Suprapubic skin (tissue), 4 donors: ENCODE results near the gene IGSF8. TPM values are rescaled to one million over a fixed set of nuclear protein-coding genes. Genes with fewer than 3 reads are reported as not detected.

Experiments
- DNase-seq, 2 donors: peaks; one replicate each; pipeline ENCODE4 v3.0.0-alpha.2; 2019; ENCODE audit warnings: low spot score in 2 of 2
- H3K27ac ChIP-seq: fragments of 200-600 bp; sonication (generic); one replicate; pipeline ENCODE4 v1.5.1; 2019
- H3K27me3 ChIP-seq: fragments of 200-600 bp; sonication (generic); one replicate; pipeline ENCODE4 v1.5.1; 2019
- H3K36me3 ChIP-seq: fragments of 200-600 bp; sonication (generic); one replicate; pipeline ENCODE4 v1.5.1; 2019
- H3K4me1 ChIP-seq: fragments of 200-600 bp; sonication (generic); one replicate; pipeline ENCODE4 v1.5.1; 2019
- H3K4me3 ChIP-seq: fragments of 200-600 bp; sonication (generic); one replicate; pipeline ENCODE4 v1.5.1; 2019; ENCODE audit warnings: mild to moderate bottlenecking
- H3K9me3 ChIP-seq: fragments of 200-600 bp; sonication (generic); one replicate; pipeline ENCODE4 v1.5.1; 2019
- CTCF ChIP-seq, 2 donors: fragments of 200-600 bp in 1 of 2; fragments of 450-650 bp in 1 of 2; sonication (generic) in 1 of 2; IDR thresholded peaks; one replicate each; pipeline ENCODE4 v1.5.1; 2016 to 2019; ENCODE audit warnings: antibody characterized with exemption in 2 of 2, mild to moderate bottlenecking in 1 of 2, moderate library complexity in 1 of 2
- EP300 ChIP-seq: sonication (generic); formaldehyde crosslinking; IDR thresholded peaks from one replicate; pipeline ENCODE4 v1.6.1; 2017; ENCODE audit warnings: antibody characterized with exemption
- POLR2A ChIP-seq, 2 donors: fragments of 450-650 bp; IDR thresholded peaks; one replicate each; pipeline ENCODE4 v1.6.1; 2017; ENCODE audit warnings: antibody characterized with exemption in 2 of 2, mild to moderate bottlenecking in 2 of 2, moderate library complexity in 2 of 2
- POLR2AphosphoS5 ChIP-seq, 3 donors: sonication (generic); formaldehyde crosslinking; IDR thresholded peaks; one replicate each; pipeline ENCODE4 v1.6.1; 2017; ENCODE audit warnings: antibody characterized with exemption in 3 of 3
- WGBS: methylation state at CpG from one replicate; pipeline ENCODE4 v1.1.5; 2018; 5-methylcytosine and 5-hydroxymethylcytosine counted together
- total RNA-seq, 4 donors: library from RNA; depleted of rRNA; stranded (reverse); fragments of >200 nt; gene quantifications; one replicate each; pipeline ENCODE4 v1.1.0, GENCODE V29; 2016

Gene IGSF8
- 10 to 100 TPM; 44.1 to 90.5 (median 50.8) TPM for total RNA-seq

GRCh38 chr1:160097911-160098851 lies at the start of gene IGSF8:
IGSF8 (minus strand) TSS chr1:160098619; CDS start chr1:160098472, 147 bp downstream.
- Histone ChIP-seq H3K4me3 (peak within 1 kb of the TSS; percentile 79), H3K36me3 (peaks cover 17% of the 10 kb centered on the region), H3K4me1 (peaks cover 59% of the 10 kb centered on the region), H3K27ac (peak within 1 kb of the TSS; percentile 84), H3K27me3 (no peaks in the 10 kb centered on the region), H3K9me3 (no peaks in the 10 kb centered on the region)
- WGBS = 3% methylated on average over 21 of the region's 64 CpGs
- DNase-seq = peak; percentile 96 to 97
- TF ChIP-seq POLR2A (IDR thresholded peaks at IDR 0.05) (no peak), EP300 (no peak), CTCF (IDR thresholded peaks at IDR 0.05) (no peak), POLR2AphosphoS5 (IDR thresholded peaks at IDR 0.05) (no peak)

- DNase-seq = no peak
- no peaks in the 10 kb centered on the region for H3K36me3 ChIP-seq
- TF ChIP-seq POLR2A (IDR thresholded peaks at IDR 0.05) (no peak), CTCF (IDR thresholded peaks at IDR 0.05) (no peak), EP300 (no peak), POLR2AphosphoS5 (IDR thresholded peaks at IDR 0.05) (no peak)
- peaks cover 4% of the 10 kb centered on the region for H3K4me1 ChIP-seq
- H3K27me3 ChIP-seq = no peaks in the 10 kb centered on the region
- H3K27ac ChIP-seq = no peak overlapping the region
- 87% methylated on average over 3 of the region's 3 CpGs for WGBS
- H3K9me3 ChIP-seq = no peaks in the 10 kb centered on the region
- no peak overlapping the region for H3K4me3 ChIP-seq
Measured at GRCh38 chr1:160148121-160148520, 49.7 kb upstream of the IGSF8 start.

GRCh38 chr1:160146107-160146506 lies 47.7 kb upstream of the IGSF8 start:
- no peak overlapping the region for H3K4me3 ChIP-seq
- 93% methylated on average over 14 of the region's 14 CpGs for WGBS
- peak in 1 of 2 donors; percentile 0 for DNase-seq
- TF ChIP-seq CTCF (IDR thresholded peaks at IDR 0.05) (no peak), POLR2A (IDR thresholded peaks at IDR 0.05) (no peak), EP300 (no peak), POLR2AphosphoS5 (IDR thresholded peaks at IDR 0.05) (no peak)
- H3K27me3 ChIP-seq = no peaks in the 10 kb centered on the region
- H3K4me1 ChIP-seq = peaks cover 4% of the 10 kb centered on the region
- H3K9me3 ChIP-seq = no peaks in the 10 kb centered on the region
- no peaks in the 10 kb centered on the region for H3K36me3 ChIP-seq
- H3K27ac ChIP-seq = no peak overlapping the region

- no peak overlapping the region for H3K4me3 ChIP-seq
- H3K4me1 ChIP-seq = peaks cover 4% of the 10 kb centered on the region
- H3K9me3 ChIP-seq = no peaks in the 10 kb centered on the region
- whole genome bisulfite sequencing = 63% methylated on average over 4 of the region's 4 CpGs
- TF ChIP-seq POLR2AphosphoS5 (IDR thresholded peaks at IDR 0.05) (no peak), CTCF (IDR thresholded peaks at IDR 0.05) (no peak), EP300 (no peak), POLR2A (IDR thresholded peaks at IDR 0.05) (no peak)
- H3K36me3 ChIP-seq = no peaks in the 10 kb centered on the region
- peak in 1 of 2 donors; percentile 15 for DNase-seq
- H3K27me3 ChIP-seq = no peaks in the 10 kb centered on the region
- H3K27ac ChIP-seq = no peak overlapping the region
Measured at GRCh38 chr1:160144921-160145320, 46.5 kb upstream of the IGSF8 start.

- H3K36me3 ChIP-seq = no peaks in the 10 kb centered on the region
- no peaks in the 10 kb centered on the region for H3K27me3 ChIP-seq
- TF ChIP-seq EP300 (no peak), POLR2A (IDR thresholded peaks at IDR 0.05) (no peak), CTCF (IDR thresholded peaks at IDR 0.05) (no peak), POLR2AphosphoS5 (IDR thresholded peaks at IDR 0.05) (no peak)
- DNase-seq = peak in 1 of 2 donors; percentile 9
- H3K4me3 ChIP-seq = no peak overlapping the region
- H3K27ac ChIP-seq = no peak overlapping the region
- no peaks in the 10 kb centered on the region for H3K4me1 ChIP-seq
- WGBS = 32% methylated on average over 1 of the region's 1 CpG
- no peaks in the 10 kb centered on the region for H3K9me3 ChIP-seq
Measured at GRCh38 chr1:160143695-160144094, 45.3 kb upstream of the IGSF8 start.
